ENCODE measurements around the gene YPEL3. TPM values are rescaled to one million over a fixed set of nuclear protein-coding genes. Genes with fewer than 3 reads are reported as not detected.

Gene YPEL3
- total and polyA plus RNA-seq, 2 of the 8 experiments (the other 6 are each of a cell fraction or from before 2014, with no cell fraction given), result 40.3 to 53.3 TPM

- TF ChIP-seq CHD7 (IDR thresholded peaks at IDR 0.05; ENCODE audit: insufficient replicate concordance, low read length), result no peak
- TF ChIP-seq KDM4A (IDR thresholded peaks at IDR 0.05; ENCODE audit: low read depth, low read length, severe bottlenecking), result no peak
- no peak for TF ChIP-seq EGR1 (IDR thresholded peaks at IDR 0.05; ENCODE audit: borderline replicate concordance, low read depth, low read length)
- TF ChIP-seq CBX8 (IDR thresholded peaks at IDR 0.05; ENCODE audit: borderline replicate concordance, low read depth, low read length), result no peak
- TF ChIP-seq NANOG (IDR thresholded peaks at IDR 0.05; ENCODE audit: insufficient read depth, low read depth, low read length, poor library complexity, severe bottlenecking), result no peak
- TF ChIP-seq EZH2 (IDR thresholded peaks at IDR 0.05; ENCODE audit: low read depth, low read length, severe bottlenecking), result no peak
- TF ChIP-seq ZNF274 (IDR thresholded peaks at IDR 0.05; ENCODE audit: borderline replicate concordance, extremely low read depth, low read length), result no peak
- no peak for TF ChIP-seq SIN3A (conservative IDR thresholded peaks at IDR 0.05 in 1 of 2, IDR thresholded peaks at IDR 0.05 in 1 of 2; ENCODE audit: low read depth in 1 of 2, low read length in 2 of 2)
- no peak for TF ChIP-seq KDM5A (IDR thresholded peaks at IDR 0.05; ENCODE audit: low read length)
- TF ChIP-seq CHD2 (IDR thresholded peaks at IDR 0.05; ENCODE audit: low read length), result no peak
- TF ChIP-seq EP300 (IDR thresholded peaks at IDR 0.05; ENCODE audit: borderline replicate concordance in 1 of 2, low read depth in 2 of 2, low read length in 2 of 2), result no peak
Measured at GRCh38 chr16:30046588-30046987, 49.4 kb downstream of the YPEL3 start (continued).
